Lung (tissue), 12 donors: ENCODE measurements around the gene ZFP1. TPM values are rescaled to one million over a fixed set of nuclear protein-coding genes. Genes with fewer than 3 reads are reported as not detected.

ENCODE experiments used
- ATAC-seq: fragments of 200-7000 bp; cut with Tn5 transposase; one replicate; pipeline ENCODE4 v1.9.1; 2020; ENCODE audit warnings: moderate number of reproducible peaks; ENCODE audit not compliant: insufficient read depth, low FRiP score
- DNase-seq, 3 donors: peaks; one replicate each; pipeline ENCODE4 v3.0.0-alpha.2; 2013 to 2017
- H3K27ac ChIP-seq, 2 donors: one replicate each; pipeline ENCODE4 v1.5.1; 2013; ENCODE audit warnings: mild to moderate bottlenecking in 2 of 2, moderate library complexity in 2 of 2, control low read depth in 1 of 2, inconsistent platforms in 1 of 2, low read depth in 1 of 2, low read length in 1 of 2
- H3K27me3 ChIP-seq, 3 donors: one replicate each; pipeline ENCODE4 v1.5.1; 2013; ENCODE audit warnings: low read length in 2 of 3; ENCODE audit not compliant: control insufficient read depth in 3 of 3, insufficient read depth in 3 of 3
- H3K36me3 ChIP-seq, 4 donors: one replicate each; pipeline ENCODE4 v1.5.1; 2013; ENCODE audit warnings: low read length in 4 of 4, mild to moderate bottlenecking in 1 of 4, moderate library complexity in 1 of 4; ENCODE audit not compliant: control insufficient read depth in 4 of 4, insufficient read depth in 4 of 4
- H3K4me1 ChIP-seq, 5 donors: one replicate each; pipeline ENCODE4 v1.5.1; 2013; ENCODE audit warnings: low read length in 5 of 5, mild to moderate bottlenecking in 2 of 5, moderate library complexity in 1 of 5; ENCODE audit not compliant: control insufficient read depth in 5 of 5, insufficient read depth in 5 of 5
- H3K4me3 ChIP-seq: one replicate; pipeline ENCODE4 v1.5.1; 2013; ENCODE audit warnings: mild to moderate bottlenecking, control low read depth, moderate library complexity
- H3K9ac ChIP-seq, 2 donors: one replicate each; pipeline ENCODE4 v1.5.1; 2013; ENCODE audit warnings: low read length in 2 of 2, control low read depth in 1 of 2; ENCODE audit not compliant: insufficient read depth in 1 of 2
- H3K9me3 ChIP-seq, 4 donors: one replicate each; pipeline ENCODE4 v1.5.1; 2013; ENCODE audit warnings: low read length in 3 of 4, mild to moderate bottlenecking in 1 of 4, moderate library complexity in 1 of 4; ENCODE audit not compliant: control insufficient read depth in 4 of 4, insufficient read depth in 3 of 4
- whole genome bisulfite sequencing, 2 donors: extraction: QIAGEN DNeasy Blood & Tissue Kit; methylation state at CpG; one replicate each; pipeline ENCODE4 v1.1.7; 2013; 5-methylcytosine and 5-hydroxymethylcytosine counted together
- polyA plus RNA-seq, 2 donors: library from polyadenylated mRNA; stranded (reverse); fragments of 200-250 nt; gene quantifications; one replicate each; pipeline ENCODE4 v1.2.1, GENCODE V29; 2013
- total RNA-seq, 2 donors: library from RNA; depleted of rRNA in 1 of 2; stranded (reverse); fragments of >200 nt in 1 of 2; gene quantifications; one replicate each; pipeline ENCODE4 v1.2.1, GENCODE V29; 2014 to 2021
- TF ChIP-seq, protein P1 (sequence below): IDR thresholded peaks from 2 replicates; pipeline ENCODE4 v1.5.1; 2012; ENCODE audit warnings: mild to moderate bottlenecking; ENCODE audit errors: control extremely low read depth, extremely low read depth
- donor health status: control.
- donor health status: control.
- donor health status: Bipolar disorder and iron deficiency.
- donor health status: healthy.
- donor health status: DM: yes; HTN: yes; CAD: no.

Gene ZFP1
- total and polyA plus RNA-seq, 4 donors = 3.3 to 18.4 (median 6.1) TPM

GRCh38 chr16:75110637-75111513 is 37.4 kb upstream of the ZFP1 start:
- Histone ChIP-seq H3K9me3 (no peaks in the 10 kb centered on the region), H3K4me1 (peaks cover 0 to 58% (median 27%) of the 10 kb centered on the region in 5 donors), H3K4me3 (no peak overlapping the region), H3K36me3 (peaks cover 0 to 7% (median 2%) of the 10 kb centered on the region in 4 donors), H3K27me3 (no peaks in the 10 kb centered on the region), H3K9ac (peak overlapping the region in 1 of 2 donors; percentile 16), H3K27ac (peak overlapping the region; percentile 71 to 77)
- peak; percentile 66 for ATAC-seq
- WGBS, 2 donors = 23 to 26% methylated on average over 28 of the region's 28 CpGs
- TF ChIP-seq, protein P1, sequence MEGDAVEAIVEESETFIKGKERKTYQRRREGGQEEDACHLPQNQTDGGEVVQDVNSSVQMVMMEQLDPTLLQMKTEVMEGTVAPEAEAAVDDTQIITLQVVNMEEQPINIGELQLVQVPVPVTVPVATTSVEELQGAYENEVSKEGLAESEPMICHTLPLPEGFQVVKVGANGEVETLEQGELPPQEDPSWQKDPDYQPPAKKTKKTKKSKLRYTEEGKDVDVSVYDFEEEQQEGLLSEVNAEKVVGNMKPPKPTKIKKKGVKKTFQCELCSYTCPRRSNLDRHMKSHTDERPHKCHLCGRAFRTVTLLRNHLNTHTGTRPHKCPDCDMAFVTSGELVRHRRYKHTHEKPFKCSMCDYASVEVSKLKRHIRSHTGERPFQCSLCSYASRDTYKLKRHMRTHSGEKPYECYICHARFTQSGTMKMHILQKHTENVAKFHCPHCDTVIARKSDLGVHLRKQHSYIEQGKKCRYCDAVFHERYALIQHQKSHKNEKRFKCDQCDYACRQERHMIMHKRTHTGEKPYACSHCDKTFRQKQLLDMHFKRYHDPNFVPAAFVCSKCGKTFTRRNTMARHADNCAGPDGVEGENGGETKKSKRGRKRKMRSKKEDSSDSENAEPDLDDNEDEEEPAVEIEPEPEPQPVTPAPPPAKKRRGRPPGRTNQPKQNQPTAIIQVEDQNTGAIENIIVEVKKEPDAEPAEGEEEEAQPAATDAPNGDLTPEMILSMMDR = peak; percentile 95
- DNase-seq = peak; percentile 91 to 96 (median 92)

DNA sequence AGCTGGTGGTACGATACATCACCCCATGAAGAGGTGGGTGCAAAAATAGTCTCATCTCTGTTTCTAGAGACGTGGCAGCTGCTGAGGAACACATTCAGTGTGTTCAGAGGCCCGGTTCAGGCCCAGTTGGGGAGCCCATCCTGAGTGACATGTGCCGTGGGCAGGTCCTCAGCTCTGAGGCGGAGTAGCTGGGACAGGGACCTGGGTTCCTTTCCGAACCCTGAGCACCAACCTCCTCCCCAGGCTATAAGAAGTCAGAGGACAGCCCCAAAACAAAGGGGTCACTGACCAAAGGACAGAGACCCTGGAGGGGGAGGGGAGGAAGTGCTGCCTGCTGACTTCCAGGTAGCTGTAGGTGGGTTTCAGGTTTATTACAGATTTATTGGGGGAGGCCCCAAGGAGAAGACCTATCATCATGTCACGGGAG is 36.8 kb upstream of the ZFP1 start:
- Histone ChIP-seq H3K9ac (no peak overlapping the region), H3K36me3 (peaks cover 0 to 7% (median 2%) of the 10 kb centered on the region in 4 donors), H3K4me3 (no peak overlapping the region), H3K27me3 (no peaks in the 10 kb centered on the region), H3K4me1 (peaks cover 0 to 52% (median 27%) of the 10 kb centered on the region in 5 donors), H3K27ac (peak overlapping the region; percentile 48 to 71), H3K9me3 (no peaks in the 10 kb centered on the region)
- DNase-seq (no peak), ATAC-seq (no peak)
- WGBS, 2 donors = 31 to 37% methylated on average over 7 of the region's 7 CpGs
- TF ChIP-seq, protein P1 = no peak

DNA sequence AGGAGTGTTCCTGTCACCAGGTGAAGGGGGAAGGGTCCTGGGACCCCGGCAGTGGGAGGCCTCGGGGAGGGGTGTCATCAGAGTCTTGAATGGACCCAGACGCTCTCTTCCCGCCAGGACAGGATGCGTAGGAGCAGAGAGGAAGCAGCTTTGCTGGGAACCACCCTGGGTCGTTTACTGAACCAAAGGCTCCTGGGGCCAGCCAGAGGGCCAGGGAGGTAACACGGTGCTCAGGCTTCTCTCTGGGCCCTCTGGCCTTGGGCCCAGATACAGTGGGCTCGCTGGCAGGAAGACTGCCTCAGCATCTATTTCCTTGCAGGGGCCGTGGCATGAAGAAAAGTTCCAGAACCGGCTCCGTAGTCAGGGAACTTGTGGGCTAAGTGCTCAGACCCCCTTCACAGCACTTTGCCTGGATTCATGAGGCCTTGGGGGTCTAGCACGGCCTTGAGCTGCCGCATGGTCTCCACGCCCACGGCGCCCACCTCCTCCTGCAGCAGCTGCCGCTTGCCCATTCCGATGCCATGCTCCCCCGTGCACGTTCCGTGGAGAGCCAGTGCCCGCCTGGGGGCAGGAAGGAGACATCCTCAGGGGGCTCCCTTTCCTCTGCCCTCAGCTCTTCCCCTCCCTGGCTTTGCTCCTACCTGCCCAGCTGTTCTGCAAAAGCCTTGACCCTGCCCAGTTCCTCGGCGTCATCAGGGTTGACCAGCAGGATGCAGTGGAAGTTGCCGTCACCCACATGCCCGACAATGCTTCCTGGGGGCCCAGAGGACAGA is 36.2 kb upstream of the ZFP1 start:
- peak overlapping the region; percentile 71 to 72 for H3K27ac ChIP-seq
- no peak for DNase-seq
- no peak for ATAC-seq

More for the DNA sequence above, 36.2 kb upstream of the ZFP1 start:
- H3K4me3 ChIP-seq = no peak overlapping the region
- H3K9me3 ChIP-seq = no peaks in the 10 kb centered on the region
- TF ChIP-seq, protein P1 = no peak
- H3K36me3 ChIP-seq = peaks cover 0 to 5% (median 0%) of the 10 kb centered on the region in 4 donors
- H3K4me1 ChIP-seq = peaks cover 0 to 46% (median 21%) of the 10 kb centered on the region in 5 donors
- 18 to 41% methylated on average over 26 of the region's 26 CpGs for WGBS, 2 donors
- H3K27me3 ChIP-seq = no peaks in the 10 kb centered on the region
- H3K9ac ChIP-seq = no peak overlapping the region
